Hematopoietic multipotent progenitor cell treated with erythropoietin and hydrocortisone succinate and interleukin-3 and kit ligand, for 17 days (in vitro differentiated cells): ENCODE results near the gene TTC4.

ENCODE experiments used
- DNase-seq: peaks from one replicate; pipeline ENCODE4 v3.0.0-alpha.2; 2015; ENCODE audit warnings: low spot score

TTC4 gene

DNA sequence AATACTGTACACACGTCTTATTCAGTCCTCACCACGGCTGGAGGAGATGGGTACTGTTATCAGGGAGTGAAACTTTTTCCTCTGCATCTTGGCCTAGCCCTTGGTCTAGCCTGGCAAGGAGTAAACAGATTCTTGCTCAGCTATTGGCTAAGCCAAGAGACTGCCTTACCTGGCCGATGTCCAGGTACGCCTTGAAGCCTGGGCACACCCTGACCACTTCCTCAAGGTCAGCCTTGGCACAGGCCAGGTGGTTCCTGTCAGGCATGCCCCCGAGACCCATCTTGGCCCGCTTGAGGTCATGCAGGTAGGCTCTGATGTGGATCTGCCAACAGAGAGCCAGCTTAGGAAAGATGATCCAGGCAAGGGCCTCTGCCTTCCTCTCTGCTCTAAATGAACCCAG is 66.5 kb downstream of the TTC4 start:
- no peak for DNase-seq

DNA sequence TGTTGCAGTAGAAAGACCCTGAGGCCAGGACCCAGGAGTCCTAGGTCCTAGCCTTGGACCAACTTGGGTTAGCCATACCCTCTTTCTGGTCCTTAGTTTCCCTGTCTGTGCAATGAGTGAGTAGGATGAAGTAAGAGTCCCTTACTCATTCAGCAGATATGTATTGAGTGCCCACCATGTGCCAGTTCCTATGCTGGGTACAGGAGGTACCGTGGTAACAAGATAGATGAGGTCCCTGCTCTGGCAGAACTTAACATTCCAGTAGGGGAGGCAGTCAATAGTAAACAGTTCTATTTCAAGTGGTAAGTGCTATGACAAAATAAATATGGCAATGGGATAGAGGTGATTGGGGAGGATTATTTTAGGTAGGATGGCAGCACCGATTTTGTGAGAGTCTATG is 66.9 kb downstream of the TTC4 start:
- no peak for DNase-seq

DNA sequence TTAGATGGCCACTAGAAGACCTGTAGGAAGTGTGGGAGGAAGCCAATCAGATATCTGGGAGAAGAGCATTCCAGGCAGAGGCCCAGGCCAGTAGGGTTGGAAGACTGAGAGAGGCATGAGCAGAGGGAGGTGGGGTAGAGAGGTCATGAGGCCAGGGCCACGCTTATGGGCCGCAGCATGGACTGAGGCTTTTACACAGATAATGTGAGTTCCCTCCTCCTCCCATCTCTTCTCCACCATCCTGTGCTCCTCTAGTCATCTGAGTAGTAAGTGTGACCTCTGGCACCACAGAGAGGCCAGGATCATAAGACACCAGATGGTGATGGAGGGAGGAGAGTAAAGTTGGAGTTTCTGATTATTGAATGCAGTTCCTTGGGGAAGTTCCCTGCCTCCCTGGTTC is 68.4 kb downstream of the TTC4 start:
- no peak for DNase-seq

DNA sequence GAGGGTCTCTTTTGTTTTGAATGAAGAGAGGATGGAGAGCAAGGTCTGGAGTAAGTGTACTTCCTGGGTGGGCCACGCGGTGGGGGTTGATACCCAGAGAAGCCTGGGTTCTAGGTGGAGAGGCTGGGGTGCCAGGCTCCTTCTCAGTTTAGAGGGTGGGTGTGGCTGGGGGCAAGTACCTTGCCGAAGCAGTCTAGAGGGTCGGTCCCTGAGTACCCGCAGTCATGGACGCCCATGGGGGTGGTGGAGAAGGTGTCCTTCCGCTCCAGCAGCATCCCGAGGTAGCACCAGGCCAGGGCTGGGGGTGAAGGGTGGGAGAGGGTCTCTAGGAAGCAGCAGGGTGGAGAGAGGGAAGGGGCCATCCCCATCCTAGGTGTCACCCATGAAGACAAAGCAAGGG is 71.1 kb downstream of the TTC4 start:
- DNase-seq = no peak

DNA sequence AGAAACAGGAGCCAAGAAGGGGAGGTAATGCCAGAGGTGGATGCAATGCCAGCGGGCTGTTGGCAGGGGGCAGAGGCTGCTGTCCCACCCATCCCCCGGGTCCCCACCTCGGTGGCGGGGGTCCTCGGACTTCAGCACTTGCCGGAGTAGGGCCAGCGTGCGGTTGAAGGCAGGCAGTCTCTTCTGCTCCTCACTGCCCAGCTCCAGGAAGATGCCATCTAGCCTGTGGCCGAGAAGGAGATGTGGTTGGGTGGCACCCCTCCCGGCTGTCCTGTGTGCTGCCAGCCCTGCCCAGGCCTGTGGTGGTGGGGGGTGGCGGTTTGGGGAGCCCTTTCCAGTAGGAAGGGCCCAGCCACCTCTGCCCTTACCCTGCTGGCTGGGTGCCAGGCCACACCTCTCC is 71.9 kb downstream of the TTC4 start:
- no peak for DNase-seq

DNA sequence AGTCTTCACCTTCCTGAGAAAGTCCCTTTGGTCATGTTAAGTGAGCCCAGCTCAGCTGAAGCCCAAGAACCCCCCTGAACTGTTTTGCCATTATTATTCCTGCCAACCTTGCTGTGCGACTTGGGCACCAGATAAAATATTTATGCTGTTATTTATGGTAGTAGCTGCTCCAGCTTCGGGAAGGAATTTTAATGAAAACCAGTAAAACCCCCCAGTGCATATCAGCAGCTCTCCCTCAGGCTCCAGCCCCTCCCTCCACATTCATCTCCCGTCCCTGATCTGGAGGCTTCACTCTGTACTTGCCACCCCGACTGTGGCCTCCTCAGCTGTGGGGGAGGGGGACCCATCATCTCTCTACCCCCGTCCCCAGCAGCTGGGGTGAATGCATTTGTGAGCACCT is 72.8 kb downstream of the TTC4 start:
- DNase-seq = no peak

DNA sequence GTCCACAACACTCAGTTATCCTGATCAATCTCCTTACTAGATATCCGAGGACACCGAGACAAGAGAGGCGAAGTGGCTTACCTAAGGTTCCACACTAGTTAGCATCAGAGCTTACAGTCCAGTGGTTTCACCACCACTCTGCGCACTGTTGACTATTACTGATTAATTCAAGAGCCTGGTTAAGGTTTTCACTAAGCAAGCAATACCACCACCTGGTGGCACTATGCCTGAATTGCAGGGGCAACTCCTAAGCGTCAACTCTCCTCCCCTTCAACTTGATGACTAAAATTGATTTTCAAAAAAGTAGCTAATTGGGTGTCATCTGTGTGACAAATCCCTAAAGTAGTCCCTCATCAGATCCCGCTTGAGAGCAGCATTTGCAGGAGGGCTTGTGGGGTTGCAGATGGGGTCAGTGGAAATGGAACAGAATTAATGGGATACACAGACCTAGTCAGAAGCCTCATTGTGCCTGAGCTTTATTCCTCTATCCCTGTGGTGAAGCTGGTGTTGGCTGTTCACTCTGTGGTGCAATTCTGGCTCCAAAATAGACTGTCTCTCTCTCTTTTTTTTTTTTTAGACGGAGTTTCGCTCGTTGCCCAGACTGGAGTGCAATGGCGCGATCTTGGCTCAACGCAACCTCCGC is 76.3 kb downstream of the TTC4 start:
- DNase-seq = peak; percentile 68
